ENCODE data around the gene IL34. TPM values are rescaled to one million over a fixed set of nuclear protein-coding genes. Genes with fewer than 3 reads are reported as not detected.
"Not testable (repeated sequence)": the region's sequence is repeated elsewhere in the genome, so short reads cannot be mapped to it uniquely, and the experiment has no call there.

IL34 gene
- total RNA-seq, result 1 to 10 TPM in 1 of 2 donors, under 1 TPM in 1; 0.89 to 1.5 TPM
- long read RNA-seq, result 0 reads

GRCh38 chr16:70646260-70647241, at the start of gene IL34:
IL34 (plus strand) TSS chr16:70646559; CDS start chr16:70646948, 389 bp downstream.
- no peak for DNase-seq
- ATAC-seq, result no peak

GRCh38 chr16:70597135-70597835, 49.1 kb upstream of the IL34 start:
- ATAC-seq, result no peak
- intact Hi-C loops (cut with DNase I, micrococcal nuclease), result no loop called here

More at GRCh38 chr16:70646260-70647241, at the start of gene IL34:
- intact Hi-C loops (cut with DNase I, micrococcal nuclease), result no loop called here

GRCh38 chr16:70598937-70599503, 47.3 kb upstream of the IL34 start:
- DNase-seq (no peak), ATAC-seq (no peak)
- intact Hi-C loops (cut with DNase I, micrococcal nuclease), result no loop called here

More at GRCh38 chr16:70597135-70597835, 49.1 kb upstream of the IL34 start:
- no peak for DNase-seq

GRCh38 chr16:70600730-70601129, 45.6 kb upstream of the IL34 start:
- intact Hi-C loops (cut with DNase I, micrococcal nuclease), result no loop called here
- ATAC-seq, result no peak
- DNase-seq, result no peak

- DNase-seq (no peak), ATAC-seq (no peak)
- intact Hi-C loops (cut with DNase I, micrococcal nuclease), result no loop called here
Measured at GRCh38 chr16:70601576-70602575, 44.5 kb upstream of the IL34 start.

- intact Hi-C loops (cut with DNase I, micrococcal nuclease), result no loop called here
- ATAC-seq (no peak), DNase-seq (no peak)
Measured at GRCh38 chr16:70602831-70603230, 43.5 kb upstream of the IL34 start.

GRCh38 chr16:70604407-70605282, 41.7 kb upstream of the IL34 start:
- intact Hi-C loops (cut with DNase I, micrococcal nuclease), result no loop called here
- ATAC-seq (no peak), DNase-seq (no peak)

GRCh38 chr16:70605283-70605657, 41.1 kb upstream of the IL34 start:
- intact Hi-C loops (cut with DNase I, micrococcal nuclease), result no loop called here
- ATAC-seq (no peak), DNase-seq (no peak)

- no peak for DNase-seq
- intact Hi-C loops (cut with DNase I, micrococcal nuclease), result no loop called here
- ATAC-seq, result no peak
Measured at GRCh38 chr16:70608521-70608920, 37.8 kb upstream of the IL34 start.

- ATAC-seq, result peak; percentile 67
- DNase-seq, result peak; percentile 34 to 45
- intact Hi-C loops (cut with DNase I, micrococcal nuclease), result no loop called here
Measured at GRCh38 chr16:70610273-70611223, 35.8 kb upstream of the IL34 start.

GRCh38 chr16:70611224-70611598, 35.1 kb upstream of the IL34 start:
- ATAC-seq (no peak), DNase-seq (no peak)
- intact Hi-C loops (cut with DNase I, micrococcal nuclease), result no loop called here

- DNase-seq (no peak), ATAC-seq (no peak)
- intact Hi-C loops (cut with DNase I, micrococcal nuclease), result no loop called here
Measured at GRCh38 chr16:70611785-70612303, 34.5 kb upstream of the IL34 start.

GRCh38 chr16:70612931-70613330, 33.4 kb upstream of the IL34 start:
- ATAC-seq (no peak), DNase-seq (no peak)
- intact Hi-C loops (cut with DNase I, micrococcal nuclease), result no loop called here

- no peak for DNase-seq
- intact Hi-C loops (cut with DNase I, micrococcal nuclease), result no loop called here
- peak; percentile 87 for ATAC-seq
Measured at GRCh38 chr16:70614208-70614951, 32.0 kb upstream of the IL34 start.

- intact Hi-C loops (cut with DNase I, micrococcal nuclease), result no loop called here
- ATAC-seq (no peak), DNase-seq (no peak)
Measured at GRCh38 chr16:70615945-70616344, 30.4 kb upstream of the IL34 start.

- DNase-seq; ATAC-seq; intact Hi-C loops (cut with DNase I, micrococcal nuclease): not testable (repeated sequence)
Measured at GRCh38 chr16:70621864-70622263, 24.5 kb upstream of the IL34 start.
